ENCODE data around the gene ZNF319. TPM values are rescaled to one million over a fixed set of nuclear protein-coding genes. Genes with fewer than 3 reads are reported as not detected.

Gene ZNF319
- total RNA-seq, 4 donors from 2014 or later, result 12.1 to 24.0 (median 18.7) TPM

DNA sequence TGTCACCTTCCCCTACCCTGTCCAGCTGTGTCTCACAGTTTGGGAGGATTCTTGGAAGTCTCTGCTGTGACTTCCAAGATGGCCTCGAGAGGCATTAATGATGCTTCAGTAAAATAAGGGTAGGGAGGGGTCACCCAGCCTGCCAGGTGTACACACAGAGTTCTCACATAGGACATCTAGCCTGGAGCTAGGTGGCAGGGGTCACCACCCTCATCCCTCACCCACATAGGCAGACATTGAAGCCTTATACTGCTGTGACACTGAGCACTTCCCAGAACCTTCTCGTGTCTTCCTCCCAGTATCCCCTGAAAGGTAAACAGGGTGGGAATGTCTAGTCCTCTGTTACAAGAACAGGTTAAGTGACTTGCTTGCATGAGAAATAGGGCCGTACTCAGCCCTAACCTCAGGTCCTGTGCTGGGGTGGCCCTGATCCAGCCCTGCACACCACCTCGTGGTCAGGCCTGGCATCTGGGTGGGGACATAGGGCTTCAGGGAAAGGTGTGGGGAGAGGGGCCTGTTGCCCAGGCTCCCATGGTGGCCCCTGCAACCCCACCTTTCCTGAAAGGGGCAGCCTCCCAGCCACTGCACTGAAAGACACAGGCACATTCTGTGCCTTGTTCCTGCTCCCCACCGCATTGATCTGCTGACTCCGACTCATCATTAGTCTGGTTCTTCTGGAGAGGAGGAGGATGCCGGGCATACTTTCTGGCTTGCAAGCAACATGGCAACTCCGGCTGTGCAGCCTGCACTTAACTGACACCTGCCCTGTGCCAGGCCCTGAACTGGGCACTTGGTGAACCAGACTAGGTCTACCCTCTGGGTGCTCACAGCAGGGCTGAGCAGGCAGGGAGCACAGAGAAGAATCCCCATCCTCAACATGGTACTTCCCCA is 21.4 kb upstream of the ZNF319 start:
- WGBS, 2 donors, result 78 to 80% methylated on average over 8 of the region's 8 CpGs
- H3K36me3 ChIP-seq, result peaks cover 0 to 6% of the 10 kb centered on the region in 2 donors
- no peak for TF ChIP-seq POLR2A (IDR thresholded peaks at IDR 0.05)
- TF ChIP-seq, protein P1, sequence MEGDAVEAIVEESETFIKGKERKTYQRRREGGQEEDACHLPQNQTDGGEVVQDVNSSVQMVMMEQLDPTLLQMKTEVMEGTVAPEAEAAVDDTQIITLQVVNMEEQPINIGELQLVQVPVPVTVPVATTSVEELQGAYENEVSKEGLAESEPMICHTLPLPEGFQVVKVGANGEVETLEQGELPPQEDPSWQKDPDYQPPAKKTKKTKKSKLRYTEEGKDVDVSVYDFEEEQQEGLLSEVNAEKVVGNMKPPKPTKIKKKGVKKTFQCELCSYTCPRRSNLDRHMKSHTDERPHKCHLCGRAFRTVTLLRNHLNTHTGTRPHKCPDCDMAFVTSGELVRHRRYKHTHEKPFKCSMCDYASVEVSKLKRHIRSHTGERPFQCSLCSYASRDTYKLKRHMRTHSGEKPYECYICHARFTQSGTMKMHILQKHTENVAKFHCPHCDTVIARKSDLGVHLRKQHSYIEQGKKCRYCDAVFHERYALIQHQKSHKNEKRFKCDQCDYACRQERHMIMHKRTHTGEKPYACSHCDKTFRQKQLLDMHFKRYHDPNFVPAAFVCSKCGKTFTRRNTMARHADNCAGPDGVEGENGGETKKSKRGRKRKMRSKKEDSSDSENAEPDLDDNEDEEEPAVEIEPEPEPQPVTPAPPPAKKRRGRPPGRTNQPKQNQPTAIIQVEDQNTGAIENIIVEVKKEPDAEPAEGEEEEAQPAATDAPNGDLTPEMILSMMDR (IDR thresholded peaks at IDR 0.05), result no peak
- H3K4me1 ChIP-seq, result peaks cover 31 to 35% of the 10 kb centered on the region in 2 donors
- no peaks in the 10 kb centered on the region for H3K9me3 ChIP-seq
- no peak for DNase-seq
- intact Hi-C loops (cut with DNase I), result loop anchor here (5.0 kb wide), 1 partner anchor 100 kb away; no protein-coding TSS in a partner anchor
- no peaks in the 10 kb centered on the region for H3K27me3 ChIP-seq
- peak overlapping the region; percentile 83 to 94 (median 90) for H3K27ac ChIP-seq
- H3K4me3 ChIP-seq (replicated peaks in 1 of 3), result no peak overlapping the region

DNA sequence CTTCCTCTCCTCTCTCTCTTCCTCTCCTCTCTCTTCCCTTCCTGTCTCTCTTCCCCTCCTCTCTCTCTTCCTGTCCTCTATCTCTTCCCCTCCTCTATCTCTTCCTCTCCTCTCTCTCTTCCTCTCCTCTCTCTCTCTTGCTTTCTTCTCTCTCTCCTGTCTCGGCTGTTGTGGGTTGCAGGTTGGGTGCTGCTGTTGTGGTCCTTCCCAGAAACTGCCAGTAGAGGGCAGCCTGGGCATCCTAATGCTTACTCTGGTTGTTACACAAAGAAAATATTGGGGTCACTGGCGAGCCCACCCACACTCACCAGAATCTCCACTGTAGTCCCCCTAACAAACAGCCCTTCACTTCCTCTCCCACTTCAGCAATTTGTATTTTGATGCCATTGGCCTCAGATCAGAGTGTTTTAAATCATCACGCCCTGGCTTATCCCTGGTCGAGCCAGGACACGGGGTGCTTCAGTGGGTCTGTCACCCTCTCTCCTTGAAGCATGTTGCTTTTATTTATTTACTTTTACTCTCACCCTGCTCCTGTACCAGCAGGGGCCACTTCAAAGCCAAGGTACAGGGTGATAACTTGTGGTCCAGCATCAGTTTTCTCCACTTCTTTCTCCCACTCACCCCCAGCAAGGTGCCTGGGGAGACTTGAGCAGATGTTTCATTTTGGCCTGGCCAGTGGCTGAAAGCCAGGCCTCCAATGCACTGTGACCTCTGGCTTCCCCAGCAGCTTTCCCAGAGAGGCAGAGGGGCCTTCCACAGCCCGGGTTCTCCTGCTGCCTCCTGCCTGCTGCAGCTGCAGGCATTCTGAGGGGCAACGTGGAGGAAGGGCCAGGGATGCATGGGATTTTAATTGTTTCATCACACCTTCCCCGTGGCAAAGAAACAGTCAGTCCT is 20.4 kb upstream of the ZNF319 start:
- no peaks in the 10 kb centered on the region for H3K27me3 ChIP-seq
- intact Hi-C loops (cut with DNase I), result loop anchor here (5.0 kb wide), 1 partner anchor 101 kb away; no protein-coding TSS in a partner anchor
- no peak overlapping the region for H3K27ac ChIP-seq
- DNase-seq, result peak; percentile 75 to 76
- H3K4me1 ChIP-seq, result peaks cover 31 to 35% of the 10 kb centered on the region in 2 donors
- 60 to 66% methylated on average over 8 of the region's 8 CpGs for WGBS, 2 donors
- TF ChIP-seq, protein P1 (IDR thresholded peaks at IDR 0.05), result peak; percentile 72 to 97 (median 86)
- no peak for TF ChIP-seq POLR2A (IDR thresholded peaks at IDR 0.05)
- H3K9me3 ChIP-seq, result no peaks in the 10 kb centered on the region
- H3K4me3 ChIP-seq (replicated peaks in 1 of 3), result no peak overlapping the region
- H3K36me3 ChIP-seq, result peaks cover 0 to 6% of the 10 kb centered on the region in 2 donors

DNA sequence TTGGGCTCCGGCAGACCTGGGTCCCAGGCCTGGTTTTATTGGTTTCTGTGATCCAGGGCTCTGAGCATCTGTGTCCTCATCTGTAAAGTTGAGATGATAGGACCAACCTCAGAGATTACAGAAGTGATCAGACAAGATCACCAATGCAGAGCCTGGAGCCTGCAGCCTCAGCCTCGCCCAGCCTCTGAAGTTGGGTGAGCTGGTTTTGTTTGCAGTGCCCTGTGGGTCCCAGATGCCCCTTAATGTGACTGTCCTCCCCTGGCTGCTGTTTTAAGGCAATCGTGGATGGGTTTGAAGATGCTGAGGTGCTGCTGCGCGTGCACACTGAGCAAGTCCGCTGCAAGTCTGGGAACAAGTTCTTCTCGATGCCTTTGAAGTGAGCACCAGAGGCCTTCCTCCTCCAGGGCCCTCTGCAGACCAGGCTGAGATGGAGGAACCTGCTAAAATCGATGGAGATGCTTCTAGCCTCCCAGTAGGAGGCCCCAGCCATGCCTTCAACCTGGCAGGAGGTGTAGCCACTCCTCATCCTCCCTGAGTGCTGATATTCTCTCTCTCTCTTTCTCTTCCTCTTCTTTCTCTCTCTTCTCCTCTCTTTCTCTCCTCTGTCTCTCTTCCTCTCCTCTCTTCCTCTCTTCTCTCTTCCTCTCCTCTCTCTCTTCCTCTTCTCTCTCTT is 19.5 kb upstream of the ZNF319 start:
- H3K9me3 ChIP-seq, result no peaks in the 10 kb centered on the region
- H3K4me1 ChIP-seq, result peaks cover 29 to 32% of the 10 kb centered on the region in 2 donors
- WGBS, 2 donors, result 82 to 83% methylated on average over 8 of the region's 8 CpGs
- H3K36me3 ChIP-seq, result peaks cover 3 to 6% of the 10 kb centered on the region in 2 donors
- TF ChIP-seq, protein P1 (IDR thresholded peaks at IDR 0.05), result no peak
- no peak for TF ChIP-seq POLR2A (IDR thresholded peaks at IDR 0.05)
- intact Hi-C loops (cut with DNase I), result loop anchor here (5.0 to 10.0 kb wide), 3 partner anchors 102 to 435 kb away; partner anchors contain the start of gene CSNK2A2
- no peak for DNase-seq
- H3K27ac ChIP-seq, result no peak overlapping the region
- no peaks in the 10 kb centered on the region for H3K27me3 ChIP-seq
- H3K4me3 ChIP-seq (replicated peaks in 1 of 3), result no peak overlapping the region

DNA sequence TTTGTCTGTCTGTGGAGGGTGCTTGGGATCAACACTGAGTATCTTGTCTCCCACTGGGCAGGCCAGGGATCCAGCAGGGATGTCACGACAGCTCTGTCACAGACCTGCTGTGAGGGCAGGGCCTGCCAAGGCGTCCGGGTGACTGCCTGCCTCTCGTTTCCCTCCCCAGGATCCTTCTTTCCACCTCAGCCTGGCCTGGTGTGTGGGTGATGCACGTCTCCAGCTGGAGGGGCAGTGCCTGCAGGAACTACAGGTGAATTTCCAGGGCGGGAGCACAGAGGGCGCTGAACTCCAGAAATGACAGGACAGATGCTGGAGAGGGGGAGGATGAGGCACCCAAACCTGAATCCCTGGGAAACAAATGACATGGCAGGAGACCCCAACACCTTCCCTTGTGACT is 18.3 kb upstream of the ZNF319 start:
- H3K27ac ChIP-seq, result no peak overlapping the region
- H3K9me3 ChIP-seq, result no peaks in the 10 kb centered on the region
- intact Hi-C loops (cut with DNase I), result loop anchor here (5.0 to 10.0 kb wide), 2 partner anchors 178 to 434 kb away; partner anchors contain the start of gene CSNK2A2
- peaks cover 6% of the 10 kb centered on the region in 2 donors for H3K36me3 ChIP-seq
- DNase-seq, result no peak
- TF ChIP-seq POLR2A (IDR thresholded peaks at IDR 0.05), result no peak
- TF ChIP-seq, protein P1 (IDR thresholded peaks at IDR 0.05), result no peak
- WGBS, 2 donors, result 90 to 92% methylated on average over 5 to 6 of the region's 7 CpGs
- H3K4me3 ChIP-seq (replicated peaks in 1 of 3), result no peak overlapping the region
- H3K27me3 ChIP-seq, result no peaks in the 10 kb centered on the region
- H3K4me1 ChIP-seq, result peaks cover 17 to 20% of the 10 kb centered on the region in 2 donors

Data from thyroid gland (tissue), 4 donors.